Body of pancreas (tissue), 4 donors: ENCODE data around the gene OR6C65.

Experiments used
- POLR2A ChIP-seq, 3 donors: fragments of 450-650 bp; IDR thresholded peaks; one replicate each; pipeline ENCODE4 v1.6.1; 2016; ENCODE audit warnings: antibody characterized with exemption in 3 of 3, mild to moderate bottlenecking in 2 of 3
- TF ChIP-seq, protein P1 (sequence below), 7 experiments: fragments of 450-650 bp in 4 of 7; fragments of 200-600 bp in 3 of 7; sonication (generic) in 3 of 7; IDR thresholded peaks; one replicate each; pipeline ENCODE4 v1.5.1; 2016 to 2019; ENCODE audit warnings: antibody characterized with exemption in 7 of 7

DNA sequence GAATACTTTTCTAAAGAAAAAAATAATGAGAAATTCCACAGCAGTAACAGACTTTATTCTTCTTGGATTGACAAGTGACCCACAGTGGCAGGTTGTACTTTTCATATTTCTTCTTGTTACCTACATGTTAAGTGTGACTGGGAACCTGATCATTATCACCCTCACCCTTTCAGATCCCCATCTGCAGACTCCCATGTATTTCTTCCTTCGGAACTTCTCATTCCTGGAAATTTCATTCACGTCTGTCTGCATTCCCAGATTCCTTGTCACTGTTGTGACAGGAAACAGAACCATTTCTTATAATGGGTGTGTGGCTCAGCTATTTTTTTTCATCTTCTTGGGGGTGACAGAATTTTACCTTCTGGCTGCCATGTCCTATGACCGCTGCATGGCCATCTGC is 35.2 kb upstream of the OR6C65 start:
- TF ChIP-seq, protein P1, sequence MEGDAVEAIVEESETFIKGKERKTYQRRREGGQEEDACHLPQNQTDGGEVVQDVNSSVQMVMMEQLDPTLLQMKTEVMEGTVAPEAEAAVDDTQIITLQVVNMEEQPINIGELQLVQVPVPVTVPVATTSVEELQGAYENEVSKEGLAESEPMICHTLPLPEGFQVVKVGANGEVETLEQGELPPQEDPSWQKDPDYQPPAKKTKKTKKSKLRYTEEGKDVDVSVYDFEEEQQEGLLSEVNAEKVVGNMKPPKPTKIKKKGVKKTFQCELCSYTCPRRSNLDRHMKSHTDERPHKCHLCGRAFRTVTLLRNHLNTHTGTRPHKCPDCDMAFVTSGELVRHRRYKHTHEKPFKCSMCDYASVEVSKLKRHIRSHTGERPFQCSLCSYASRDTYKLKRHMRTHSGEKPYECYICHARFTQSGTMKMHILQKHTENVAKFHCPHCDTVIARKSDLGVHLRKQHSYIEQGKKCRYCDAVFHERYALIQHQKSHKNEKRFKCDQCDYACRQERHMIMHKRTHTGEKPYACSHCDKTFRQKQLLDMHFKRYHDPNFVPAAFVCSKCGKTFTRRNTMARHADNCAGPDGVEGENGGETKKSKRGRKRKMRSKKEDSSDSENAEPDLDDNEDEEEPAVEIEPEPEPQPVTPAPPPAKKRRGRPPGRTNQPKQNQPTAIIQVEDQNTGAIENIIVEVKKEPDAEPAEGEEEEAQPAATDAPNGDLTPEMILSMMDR (IDR thresholded peaks at IDR 0.05), result no peak
- TF ChIP-seq POLR2A (IDR thresholded peaks at IDR 0.05), result no peak
